ENCODE results near the gene GTF3C5. TPM values are rescaled to one million over a fixed set of nuclear protein-coding genes. Genes with fewer than 3 reads are reported as not detected.

The GTF3C5 gene
- total RNA-seq, 2 donors from 2014 or later: 89.7 to 94.6 TPM

GRCh38 chr9:133106511-133107244 lies 75.9 kb downstream of the GTF3C5 start:
- Histone ChIP-seq H3K27ac (ENCODE audit: low read depth, low read length) (no peak overlapping the region), H3K9ac (ENCODE audit: extremely low read depth, low read length, poor library complexity, severe bottlenecking) (no peak overlapping the region), H3K36me3 (ENCODE audit: control insufficient read depth, insufficient read depth, low read length) (peaks cover 44% of the 10 kb centered on the region), H3K9me3 (ENCODE audit: control insufficient read depth, low read length) (no peaks in the 10 kb centered on the region), H3K4me3 (ENCODE audit: low read length) (no peak overlapping the region), H3K27me3 (ENCODE audit: control insufficient read depth, insufficient read depth, low read length, poor library complexity, severe bottlenecking) (no peaks in the 10 kb centered on the region), H3K4me1 (ENCODE audit: control insufficient read depth, insufficient read depth, low read length) (no peaks in the 10 kb centered on the region)
- Mint-ChIP-seq H3K27me3 (ENCODE audit: insufficient read depth) (no peaks in the 10 kb centered on the region), H3K36me3 (ENCODE audit: low read depth) (peaks cover 47% of the 10 kb centered on the region), H3K27ac (no peak overlapping the region), H3K9me3 (no peaks in the 10 kb centered on the region), H3K4me1 (no peaks in the 10 kb centered on the region), H3K4me3 (no peak overlapping the region)
- 93 to 98% methylated on average over 14 to 17 of the region's 17 CpGs for WGBS, 2 experiments (ENCODE audit: insufficient coverage in 1 of 2, insufficient read length in 1 of 2)
- TF ChIP-seq CTCF (conservative IDR thresholded peaks at IDR 0.05): no peak
- DNase-seq: no peak

GRCh38 chr9:133107245-133107722 lies 76.5 kb downstream of the GTF3C5 start:
- no peak for DNase-seq
- Histone ChIP-seq H3K36me3 (ENCODE audit: control insufficient read depth, insufficient read depth, low read length) (peaks cover 38% of the 10 kb centered on the region), H3K4me1 (ENCODE audit: control insufficient read depth, insufficient read depth, low read length) (no peaks in the 10 kb centered on the region), H3K4me3 (ENCODE audit: low read length) (no peak overlapping the region), H3K9me3 (ENCODE audit: control insufficient read depth, low read length) (no peaks in the 10 kb centered on the region), H3K27me3 (ENCODE audit: control insufficient read depth, insufficient read depth, low read length, poor library complexity, severe bottlenecking) (no peaks in the 10 kb centered on the region), H3K9ac (ENCODE audit: extremely low read depth, low read length, poor library complexity, severe bottlenecking) (no peak overlapping the region), H3K27ac (ENCODE audit: low read depth, low read length) (no peak overlapping the region)
- no peak overlapping the region for H3K27ac Mint-ChIP-seq
- TF ChIP-seq CTCF (conservative IDR thresholded peaks at IDR 0.05): no peak
- 88 to 100% methylated on average over 4 to 13 of the region's 13 CpGs for WGBS, 2 experiments (ENCODE audit: insufficient coverage in 1 of 2, insufficient read length in 1 of 2)
- no peaks in the 10 kb centered on the region for H3K27me3 Mint-ChIP-seq (ENCODE audit: insufficient read depth)
- H3K4me3 Mint-ChIP-seq: no peak overlapping the region
- no peaks in the 10 kb centered on the region for H3K9me3 Mint-ChIP-seq
- H3K4me1 Mint-ChIP-seq: no peaks in the 10 kb centered on the region
- H3K36me3 Mint-ChIP-seq (ENCODE audit: low read depth): peaks cover 42% of the 10 kb centered on the region

Small RNA genes within 50 kb of the gene (microRNA-seq; reads per million reads assigned to microRNA genes)
- 0.44 reads per million for gene MIR6877 (ENCODE audit: borderline microRNAs expressed)

Other genes starting within 250 kb of the GTF3C5 start
- gene AK8, start 152.7 kb upstream of the GTF3C5 start, total RNA-seq: 1 to 10 TPM; 1.3 to 2.6 TPM
- 1 to 10 TPM; 3.1 to 3.4 TPM for gene SPACA9, start 152.1 kb upstream of the GTF3C5 start, total RNA-seq
- 10 to 100 TPM; 67.8 to 72.9 TPM for gene TSC1, start 86.4 kb upstream of the GTF3C5 start, total RNA-seq
- under 1 TPM in 1 of 2 donors, not detected in 1; 0.44 TPM for gene GFI1B, start 52.3 kb upstream of the GTF3C5 start, total RNA-seq
- 1 to 10 TPM; 1.7 to 3.3 TPM for gene CEL, start 31.0 kb downstream of the GTF3C5 start, total RNA-seq
- gene RALGDS, start 90.2 kb downstream of the GTF3C5 start, total RNA-seq: 10 to 100 TPM; 28.0 to 30.7 TPM
- gene GBGT1, start 132.9 kb downstream of the GTF3C5 start, total RNA-seq: 10 to 100 TPM; 28.2 to 29.1 TPM
- gene OBP2B, start 178.3 kb downstream of the GTF3C5 start, total RNA-seq: not detected
- gene ABO, start 244.2 kb downstream of the GTF3C5 start, total RNA-seq: 1 to 10 TPM in 1 of 2 donors, under 1 TPM in 1; 0.35 to 1.2 TPM

All from endodermal cell (in vitro differentiated cells).